ENCODE data around the gene NOL6. TPM values are rescaled to one million over a fixed set of nuclear protein-coding genes. Genes with fewer than 3 reads are reported as not detected.

NOL6 gene
- total and polyA plus RNA-seq, 2 of the 13 experiments (the other 11 are each of a cell fraction or from before 2014, with no cell fraction given): 17.0 to 30.2 TPM

- TF ChIP-seq, protein P1, sequence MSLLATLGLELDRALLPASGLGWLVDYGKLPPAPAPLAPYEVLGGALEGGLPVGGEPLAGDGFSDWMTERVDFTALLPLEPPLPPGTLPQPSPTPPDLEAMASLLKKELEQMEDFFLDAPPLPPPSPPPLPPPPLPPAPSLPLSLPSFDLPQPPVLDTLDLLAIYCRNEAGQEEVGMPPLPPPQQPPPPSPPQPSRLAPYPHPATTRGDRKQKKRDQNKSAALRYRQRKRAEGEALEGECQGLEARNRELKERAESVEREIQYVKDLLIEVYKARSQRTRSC (CRISPR knock-in tag; IDR thresholded peaks at IDR 0.05; ENCODE audit: low read depth): no peak
- TF ChIP-seq SIN3A (IDR thresholded peaks at IDR 0.05; ENCODE audit: borderline replicate concordance, low read depth, low read length) (peak; percentile 99), MXD4 (CRISPR knock-in tag; IDR thresholded peaks at IDR 0.05) (peak; percentile 100), YY1 (IDR thresholded peaks at IDR 0.05; ENCODE audit: insufficient read depth, insufficient replicate concordance, low read depth, low read length) (peak; percentile 29), ZNF879 (CRISPR knock-in tag; IDR thresholded peaks at IDR 0.05) (no peak), SMAD1 (CRISPR knock-in tag; IDR thresholded peaks at IDR 0.05; ENCODE audit: borderline replicate concordance, low read depth) (peak; percentile 81; the same call in 1 of the 2 replicates), POLR2AphosphoS5 (IDR thresholded peaks at IDR 0.05; ENCODE audit: low read depth, low read length) (peak; percentile 91), ZNF547 (CRISPR knock-in tag; IDR thresholded peaks at IDR 0.05) (peak; percentile 29; the same call in 1 of the 2 replicates), JUNB (CRISPR knock-in tag; IDR thresholded peaks at IDR 0.05; ENCODE audit: borderline replicate concordance) (no peak), FOXC1 (CRISPR knock-in tag; IDR thresholded peaks at IDR 0.05; ENCODE audit: borderline replicate concordance) (no peak), HOXA5 (CRISPR knock-in tag; IDR thresholded peaks at IDR 0.05) (no peak), MIER3 (CRISPR knock-in tag; IDR thresholded peaks at IDR 0.05; ENCODE audit: borderline replicate concordance) (peak; percentile 51; the same call in 1 of the 2 replicates), POGK (CRISPR knock-in tag; conservative IDR thresholded peaks at IDR 0.05) (no peak), FOXK1 (CRISPR knock-in tag; IDR thresholded peaks at IDR 0.05; ENCODE audit: borderline replicate concordance, low read depth) (peak; percentile 88; the same call in 1 of the 2 replicates), ZNF558 (CRISPR knock-in tag; IDR thresholded peaks at IDR 0.05; ENCODE audit: borderline replicate concordance) (0 out of 2 replicates have a peak, but pooled peaks have one; percentile 31), NKX3-1 (CRISPR knock-in tag; IDR thresholded peaks at IDR 0.05) (0 out of 2 replicates have a peak, but pooled peaks have one; percentile 19), NFYB (CRISPR knock-in tag; IDR thresholded peaks at IDR 0.05) (peak; percentile 99), TGIF2 (CRISPR knock-in tag; IDR thresholded peaks at IDR 0.05) (peak; percentile 97), SP5 (CRISPR knock-in tag; IDR thresholded peaks at IDR 0.05; ENCODE audit: borderline replicate concordance, low read depth) (peak; percentile 86), GABPA (IDR thresholded peaks at IDR 0.05; ENCODE audit: low read depth, low read length) (peak; percentile 82), GABPA (CRISPR knock-in tag; IDR thresholded peaks at IDR 0.05; ENCODE audit: low read depth) (peak; percentile 96), BATF2 (CRISPR knock-in tag; IDR thresholded peaks at IDR 0.05) (no peak), AHR (CRISPR knock-in tag; IDR thresholded peaks at IDR 0.05) (peak; percentile 51; the same call in 1 of the 2 replicates), ERF (CRISPR knock-in tag; IDR thresholded peaks at IDR 0.05) (peak; percentile 26; the same call in 1 of the 2 replicates), ZSCAN21 (CRISPR knock-in tag; IDR thresholded peaks at IDR 0.05; ENCODE audit: borderline replicate concordance) (0 out of 2 replicates have a peak, but pooled peaks have one; percentile 25)
- TF ChIP-seq, protein P2, sequence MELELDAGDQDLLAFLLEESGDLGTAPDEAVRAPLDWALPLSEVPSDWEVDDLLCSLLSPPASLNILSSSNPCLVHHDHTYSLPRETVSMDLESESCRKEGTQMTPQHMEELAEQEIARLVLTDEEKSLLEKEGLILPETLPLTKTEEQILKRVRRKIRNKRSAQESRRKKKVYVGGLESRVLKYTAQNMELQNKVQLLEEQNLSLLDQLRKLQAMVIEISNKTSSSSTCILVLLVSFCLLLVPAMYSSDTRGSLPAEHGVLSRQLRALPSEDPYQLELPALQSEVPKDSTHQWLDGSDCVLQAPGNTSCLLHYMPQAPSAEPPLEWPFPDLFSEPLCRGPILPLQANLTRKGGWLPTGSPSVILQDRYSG (CRISPR knock-in tag; IDR thresholded peaks at IDR 0.05): no peak
Measured at GRCh38 chr9:33473643-33474352, at the start of gene NOL6 (continued).

Measured in HepG2 (cell line).